ENCODE data around the gene ETV3. TPM values are rescaled to one million over a fixed set of nuclear protein-coding genes. Genes with fewer than 3 reads are reported as not detected.

Gene ETV3
- total and polyA plus RNA-seq, 7 donors, result 5.5 to 22.7 (median 16.3) TPM

GRCh38 chr1:157119008-157119407 lies 19.2 kb downstream of the ETV3 start:
- no peak for ATAC-seq
- WGBS, 3 donors, result 90 to 93% (median 91%) methylated on average over 9 of the region's 9 CpGs
- DNase-seq, result no peak
- Histone ChIP-seq H3K9me3 (no peaks in the 10 kb centered on the region), H3K36me3 (ENCODE audit: insufficient read depth in 1 of 2, low read depth in 1 of 2) (peaks cover 3 to 21% of the 10 kb centered on the region in 2 donors), H3K4me3 (no peak overlapping the region), H3K27ac (no peak overlapping the region), H3K27me3 (ENCODE audit: insufficient read depth in 3 of 3, low read length in 2 of 3) (peaks cover 0 to 2% (median 0%) of the 10 kb centered on the region in 3 donors), H3K4me1 (no peaks in the 10 kb centered on the region)
- TF ChIP-seq, protein P1, sequence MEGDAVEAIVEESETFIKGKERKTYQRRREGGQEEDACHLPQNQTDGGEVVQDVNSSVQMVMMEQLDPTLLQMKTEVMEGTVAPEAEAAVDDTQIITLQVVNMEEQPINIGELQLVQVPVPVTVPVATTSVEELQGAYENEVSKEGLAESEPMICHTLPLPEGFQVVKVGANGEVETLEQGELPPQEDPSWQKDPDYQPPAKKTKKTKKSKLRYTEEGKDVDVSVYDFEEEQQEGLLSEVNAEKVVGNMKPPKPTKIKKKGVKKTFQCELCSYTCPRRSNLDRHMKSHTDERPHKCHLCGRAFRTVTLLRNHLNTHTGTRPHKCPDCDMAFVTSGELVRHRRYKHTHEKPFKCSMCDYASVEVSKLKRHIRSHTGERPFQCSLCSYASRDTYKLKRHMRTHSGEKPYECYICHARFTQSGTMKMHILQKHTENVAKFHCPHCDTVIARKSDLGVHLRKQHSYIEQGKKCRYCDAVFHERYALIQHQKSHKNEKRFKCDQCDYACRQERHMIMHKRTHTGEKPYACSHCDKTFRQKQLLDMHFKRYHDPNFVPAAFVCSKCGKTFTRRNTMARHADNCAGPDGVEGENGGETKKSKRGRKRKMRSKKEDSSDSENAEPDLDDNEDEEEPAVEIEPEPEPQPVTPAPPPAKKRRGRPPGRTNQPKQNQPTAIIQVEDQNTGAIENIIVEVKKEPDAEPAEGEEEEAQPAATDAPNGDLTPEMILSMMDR (IDR thresholded peaks at IDR 0.05), result no peak
- intact Hi-C loops (cut with DNase I), result no loop called here

DNA sequence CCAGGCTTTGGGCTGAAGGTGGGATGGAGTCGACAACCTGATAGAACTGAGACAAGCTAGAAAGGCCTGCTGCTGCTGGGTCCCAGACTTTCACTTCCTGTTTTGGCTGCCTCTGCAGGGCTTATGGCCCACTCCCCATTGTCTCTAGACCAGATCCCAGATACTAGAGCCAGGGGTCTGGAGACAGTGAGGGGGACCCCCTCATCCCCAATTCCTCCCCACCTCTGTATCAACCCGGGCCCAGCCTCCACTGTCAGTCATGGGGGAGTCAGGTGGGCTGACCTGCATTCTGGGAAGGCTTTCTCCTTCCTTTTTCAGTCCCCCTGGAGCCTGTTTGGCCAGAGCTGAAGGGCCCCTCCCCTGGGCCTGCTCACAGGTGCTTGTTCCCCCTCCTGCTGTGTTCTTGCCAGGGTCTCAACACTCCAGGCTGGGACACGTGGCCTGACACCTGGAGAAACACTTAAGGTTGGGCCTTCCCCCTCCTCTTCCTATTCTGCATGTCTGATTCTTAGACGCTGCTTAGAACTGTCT lies 20.6 kb downstream of the ETV3 start:
- no peak for ATAC-seq
- Histone ChIP-seq H3K27me3 (ENCODE audit: insufficient read depth in 3 of 3, low read length in 2 of 3) (peaks cover 0 to 10% (median 0%) of the 10 kb centered on the region in 3 donors), H3K27ac (no peak overlapping the region), H3K36me3 (ENCODE audit: insufficient read depth in 1 of 2, low read depth in 1 of 2) (peaks cover 0 to 7% of the 10 kb centered on the region in 2 donors), H3K4me3 (no peak overlapping the region), H3K4me1 (no peaks in the 10 kb centered on the region), H3K9me3 (no peaks in the 10 kb centered on the region)
- no peak for DNase-seq
- intact Hi-C loops (cut with DNase I), result no loop called here
- 53 to 57% (median 56%) methylated on average over 4 of the region's 4 CpGs for WGBS, 3 donors
- TF ChIP-seq, protein P1 (IDR thresholded peaks at IDR 0.05), result no peak

DNA sequence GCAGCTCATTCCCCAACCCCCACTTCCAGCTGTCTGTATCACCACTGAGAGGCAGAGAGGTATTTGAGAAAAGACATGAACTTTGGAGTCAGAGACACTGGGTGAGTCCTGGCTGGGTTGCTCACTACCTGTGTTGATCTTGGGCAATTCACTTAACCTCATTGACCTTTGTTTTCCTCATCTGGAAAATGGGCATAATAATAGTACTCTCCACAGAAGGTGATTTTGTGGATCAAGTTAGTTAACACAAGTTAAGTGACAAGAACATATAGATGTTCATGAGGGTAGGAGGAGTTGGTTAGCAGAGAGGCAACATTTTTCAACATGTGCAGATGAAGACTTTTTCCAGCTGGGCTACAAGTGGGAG lies 21.5 kb downstream of the ETV3 start:
- H3K27me3 ChIP-seq (ENCODE audit: insufficient read depth in 3 of 3, low read length in 2 of 3), result peaks cover 0 to 16% (median 0%) of the 10 kb centered on the region in 3 donors
- intact Hi-C loops (cut with DNase I), result no loop called here
- DNase-seq (no peak), ATAC-seq (no peak)
- H3K4me3 ChIP-seq, result no peak overlapping the region
- TF ChIP-seq, protein P1 (IDR thresholded peaks at IDR 0.05), result no peak
- peaks cover 0 to 4% of the 10 kb centered on the region in 2 donors for H3K36me3 ChIP-seq (ENCODE audit: insufficient read depth in 1 of 2, low read depth in 1 of 2)
- no peaks in the 10 kb centered on the region for H3K4me1 ChIP-seq
- no peak overlapping the region for H3K27ac ChIP-seq
- H3K9me3 ChIP-seq, result no peaks in the 10 kb centered on the region

DNA sequence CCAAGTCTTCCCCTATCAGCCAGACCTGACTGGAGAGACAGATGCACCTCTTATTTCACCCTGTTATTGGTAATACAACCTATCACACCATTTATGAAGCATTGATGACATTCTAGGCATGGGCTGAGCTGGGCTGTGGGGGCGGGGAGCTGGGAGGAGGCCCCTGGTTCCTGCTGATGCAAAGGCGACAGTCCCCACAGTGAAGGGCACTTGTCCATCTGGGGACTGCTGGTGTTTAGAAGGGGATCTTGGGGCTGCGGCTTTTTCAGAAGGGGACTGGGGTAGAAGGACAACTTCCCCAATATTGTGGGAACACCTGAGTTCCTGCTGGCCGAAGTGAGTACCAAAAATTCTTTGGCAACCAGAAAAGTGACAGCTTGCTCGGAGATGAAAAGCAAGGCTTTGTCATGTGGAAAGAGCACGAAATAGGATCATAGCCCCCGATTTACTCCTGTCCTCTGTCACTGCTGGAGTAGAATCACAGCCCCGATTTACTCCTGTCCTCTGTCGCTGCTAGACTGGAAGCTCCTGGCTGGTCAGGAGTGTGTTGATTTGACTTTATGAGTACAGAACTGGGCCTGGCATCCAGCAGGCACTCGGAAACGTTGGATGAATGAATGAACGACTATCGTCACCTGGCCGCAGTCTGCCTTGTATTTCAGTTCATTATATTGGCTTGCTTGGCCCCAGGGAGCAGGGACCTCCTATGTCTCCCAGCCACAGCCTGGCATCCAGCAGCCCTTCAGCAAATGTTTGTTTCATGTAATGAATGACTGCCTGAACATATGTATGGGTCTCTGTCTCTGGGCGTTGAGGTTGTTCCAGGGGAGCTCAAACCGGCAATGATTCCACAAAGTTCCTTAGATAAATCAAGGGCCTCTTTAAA lies 22.1 kb downstream of the ETV3 start:
- H3K4me3 ChIP-seq, result no peak overlapping the region
- TF ChIP-seq, protein P1 (IDR thresholded peaks at IDR 0.05), result no peak
- H3K27ac ChIP-seq, result no peak overlapping the region
- intact Hi-C loops (cut with DNase I), result no loop called here
- no peaks in the 10 kb centered on the region for H3K4me1 ChIP-seq
- DNase-seq, result no peak
- 60 to 68% (median 64%) methylated on average over 16 of the region's 16 CpGs for WGBS, 3 donors
- no peak for ATAC-seq
- peaks cover 0 to 20% (median 0%) of the 10 kb centered on the region in 3 donors for H3K27me3 ChIP-seq (ENCODE audit: insufficient read depth in 3 of 3, low read length in 2 of 3)
- H3K36me3 ChIP-seq (ENCODE audit: insufficient read depth in 1 of 2, low read depth in 1 of 2), result no peaks in the 10 kb centered on the region
- no peaks in the 10 kb centered on the region for H3K9me3 ChIP-seq
